Measurements from ENCODE around the gene ACD. TPM values are rescaled to one million over a fixed set of nuclear protein-coding genes. Genes with fewer than 3 reads are reported as not detected.

The ACD gene
- total and polyA plus RNA-seq, 2 of the 8 experiments (the other 6 are each of a cell fraction or from before 2014, with no cell fraction given) = 34.8 to 58.0 TPM

DNA sequence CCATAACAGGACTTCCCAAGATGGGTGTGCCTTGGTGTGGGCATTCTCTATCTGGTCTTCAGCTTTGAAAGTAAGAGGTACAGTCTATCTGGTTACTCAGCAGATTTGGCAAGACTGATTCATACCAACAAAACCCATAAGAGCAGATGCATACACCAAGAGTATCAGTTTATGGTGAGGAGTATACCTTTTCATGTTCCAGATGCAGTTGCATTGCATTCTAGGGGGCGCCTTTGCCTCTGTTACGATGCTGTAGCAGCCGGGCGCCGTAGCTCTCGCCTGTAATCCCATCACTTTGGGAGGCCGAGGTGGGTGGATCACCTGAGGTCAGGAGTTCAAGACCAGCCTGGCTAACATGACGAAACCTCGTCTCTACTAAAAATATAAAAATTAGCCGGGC, 46.3 kb downstream of the ACD start (continued):
- TF ChIP-seq CBX8 (IDR thresholded peaks at IDR 0.05; ENCODE audit: borderline replicate concordance, low read depth, low read length) (no peak), SRF (IDR thresholded peaks at IDR 0.05; ENCODE audit: low read depth, low read length) (no peak)
